Measurements from ENCODE around the gene WFDC5. TPM values are rescaled to one million over a fixed set of nuclear protein-coding genes. Genes with fewer than 3 reads are reported as not detected.

Gene WFDC5
- total RNA-seq, 4 donors from 2014 or later = not detected

DNA sequence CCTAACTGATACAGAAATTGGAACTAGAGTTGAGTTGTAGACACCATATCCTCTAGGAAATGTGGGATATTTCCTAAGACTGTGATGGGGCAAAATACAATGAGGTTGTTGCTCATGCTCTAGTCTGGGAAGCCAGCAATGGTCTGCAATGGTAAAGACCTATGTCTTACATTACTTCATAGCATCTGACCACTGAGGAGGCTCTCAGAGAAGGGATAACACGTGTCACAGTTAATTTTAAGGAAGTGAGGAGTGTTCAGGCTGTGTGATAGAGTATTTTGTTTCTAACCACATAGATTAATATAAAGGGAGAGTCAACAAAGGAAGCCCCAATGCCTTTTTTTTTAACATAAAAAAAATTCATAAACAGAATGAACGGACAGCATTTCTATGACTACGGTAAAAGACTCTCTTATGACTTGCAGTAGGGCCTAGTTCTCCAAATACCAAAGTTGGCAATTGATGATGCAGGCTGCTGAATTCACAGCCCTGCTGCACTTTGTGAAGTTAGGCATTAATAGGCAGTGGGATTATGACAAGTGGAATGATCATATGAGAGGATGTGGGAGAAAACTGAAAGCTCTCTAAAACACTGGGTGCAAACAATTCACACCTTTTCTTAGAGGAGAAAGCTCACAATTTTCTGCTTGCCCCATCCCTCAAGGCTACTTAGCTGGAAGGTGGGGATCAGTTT lies 27.7 kb downstream of the WFDC5 start:
- H3K4me3 ChIP-seq = no peak overlapping the region
- H3K9me3 ChIP-seq = peaks cover 0 to 3% (median 0%) of the 10 kb centered on the region in 4 donors
- TF ChIP-seq, protein P1, sequence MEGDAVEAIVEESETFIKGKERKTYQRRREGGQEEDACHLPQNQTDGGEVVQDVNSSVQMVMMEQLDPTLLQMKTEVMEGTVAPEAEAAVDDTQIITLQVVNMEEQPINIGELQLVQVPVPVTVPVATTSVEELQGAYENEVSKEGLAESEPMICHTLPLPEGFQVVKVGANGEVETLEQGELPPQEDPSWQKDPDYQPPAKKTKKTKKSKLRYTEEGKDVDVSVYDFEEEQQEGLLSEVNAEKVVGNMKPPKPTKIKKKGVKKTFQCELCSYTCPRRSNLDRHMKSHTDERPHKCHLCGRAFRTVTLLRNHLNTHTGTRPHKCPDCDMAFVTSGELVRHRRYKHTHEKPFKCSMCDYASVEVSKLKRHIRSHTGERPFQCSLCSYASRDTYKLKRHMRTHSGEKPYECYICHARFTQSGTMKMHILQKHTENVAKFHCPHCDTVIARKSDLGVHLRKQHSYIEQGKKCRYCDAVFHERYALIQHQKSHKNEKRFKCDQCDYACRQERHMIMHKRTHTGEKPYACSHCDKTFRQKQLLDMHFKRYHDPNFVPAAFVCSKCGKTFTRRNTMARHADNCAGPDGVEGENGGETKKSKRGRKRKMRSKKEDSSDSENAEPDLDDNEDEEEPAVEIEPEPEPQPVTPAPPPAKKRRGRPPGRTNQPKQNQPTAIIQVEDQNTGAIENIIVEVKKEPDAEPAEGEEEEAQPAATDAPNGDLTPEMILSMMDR (IDR thresholded peaks at IDR 0.05) = no peak
- no peak for TF ChIP-seq POLR2A (IDR thresholded peaks at IDR 0.05)
- H3K4me1 ChIP-seq = no peaks in the 10 kb centered on the region
- no peaks in the 10 kb centered on the region for H3K27me3 ChIP-seq
- H3K27ac ChIP-seq = no peak overlapping the region
- H3K36me3 ChIP-seq = peaks cover 0 to 3% (median 0%) of the 10 kb centered on the region in 3 donors
- DNase-seq = no peak

DNA sequence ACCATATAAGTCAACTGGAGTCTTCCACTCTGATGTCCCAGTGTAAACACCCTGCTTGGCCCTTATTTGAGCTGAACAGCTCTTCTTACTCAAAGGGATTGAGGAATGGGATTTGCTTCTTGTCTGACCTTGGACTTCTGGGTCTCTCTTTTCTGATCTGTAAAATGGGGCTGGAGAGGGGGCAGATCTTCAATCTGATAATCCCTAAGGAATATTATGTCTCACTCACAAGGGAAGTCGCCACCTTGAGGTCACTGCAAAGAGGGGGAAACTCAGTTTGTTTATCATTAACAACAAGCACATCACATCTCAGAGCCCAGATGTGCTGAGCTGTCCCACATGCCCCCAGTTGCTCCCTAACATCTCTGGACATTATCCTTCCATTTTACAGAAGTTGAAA lies 29.1 kb downstream of the WFDC5 start:
- Histone ChIP-seq H3K36me3 (peaks cover 0 to 17% (median 0%) of the 10 kb centered on the region in 3 donors), H3K27ac (no peak overlapping the region), H3K27me3 (no peaks in the 10 kb centered on the region), H3K4me3 (no peak overlapping the region), H3K4me1 (no peaks in the 10 kb centered on the region), H3K9me3 (peaks cover 0 to 7% (median 0%) of the 10 kb centered on the region in 4 donors)
- TF ChIP-seq POLR2A (IDR thresholded peaks at IDR 0.05) = no peak
- TF ChIP-seq, protein P1 (IDR thresholded peaks at IDR 0.05) = no peak
- DNase-seq = no peak

DNA sequence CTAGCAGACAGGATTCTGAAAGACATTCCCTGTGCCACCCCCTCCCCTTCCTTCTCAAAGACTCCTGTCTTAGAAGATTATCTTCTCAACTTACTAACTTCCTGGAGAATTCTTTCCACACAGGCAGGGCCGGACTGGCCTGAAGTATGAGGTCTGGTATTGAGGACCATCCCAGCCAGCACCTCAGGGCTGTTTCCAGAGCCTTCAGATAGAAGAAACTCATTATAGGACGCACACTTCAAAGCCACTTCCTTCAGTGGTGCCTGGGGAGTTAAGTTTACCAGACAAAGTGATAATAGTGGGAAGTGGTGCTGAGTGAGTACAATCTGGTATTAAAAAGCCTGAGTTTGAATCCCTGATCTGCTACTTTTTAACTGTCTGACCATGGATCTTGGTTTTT lies 29.7 kb downstream of the WFDC5 start:
- no peaks in the 10 kb centered on the region for H3K27me3 ChIP-seq
- peaks cover 0 to 22% (median 0%) of the 10 kb centered on the region in 3 donors for H3K36me3 ChIP-seq
- no peak overlapping the region for H3K27ac ChIP-seq
- DNase-seq = no peak
- no peaks in the 10 kb centered on the region for H3K4me1 ChIP-seq
- H3K4me3 ChIP-seq = no peak overlapping the region
- peaks cover 0 to 7% (median 0%) of the 10 kb centered on the region in 4 donors for H3K9me3 ChIP-seq
- TF ChIP-seq, protein P1 (IDR thresholded peaks at IDR 0.05) = no peak
- no peak for TF ChIP-seq POLR2A (IDR thresholded peaks at IDR 0.05)

DNA sequence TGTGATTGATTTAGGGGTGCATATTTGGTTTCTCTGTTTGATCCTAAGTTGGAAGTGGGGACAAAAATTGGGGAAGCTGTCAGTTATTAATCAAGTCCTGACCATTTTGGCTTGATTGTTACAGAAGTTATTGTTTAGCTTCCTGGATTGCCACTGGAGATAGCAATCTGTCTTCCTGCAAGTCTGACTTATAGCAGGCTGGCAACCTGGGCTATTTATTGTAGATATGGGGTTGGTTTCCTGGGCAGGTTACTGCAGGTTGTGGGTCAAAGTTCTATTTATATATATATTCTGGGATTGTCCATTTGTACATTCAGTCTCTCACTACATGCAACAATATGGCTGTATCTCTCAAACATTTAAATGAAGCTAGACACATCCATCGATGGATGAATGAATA lies 31.8 kb downstream of the WFDC5 start:
- Histone ChIP-seq H3K27me3 (no peaks in the 10 kb centered on the region), H3K9me3 (peaks cover 0 to 7% (median 0%) of the 10 kb centered on the region in 4 donors), H3K36me3 (peaks cover 0 to 34% (median 0%) of the 10 kb centered on the region in 3 donors), H3K4me3 (no peak overlapping the region), H3K27ac (no peak overlapping the region), H3K4me1 (no peaks in the 10 kb centered on the region)
- no peak for TF ChIP-seq POLR2A (IDR thresholded peaks at IDR 0.05)
- TF ChIP-seq, protein P1 (IDR thresholded peaks at IDR 0.05) = no peak
- DNase-seq = no peak

DNA sequence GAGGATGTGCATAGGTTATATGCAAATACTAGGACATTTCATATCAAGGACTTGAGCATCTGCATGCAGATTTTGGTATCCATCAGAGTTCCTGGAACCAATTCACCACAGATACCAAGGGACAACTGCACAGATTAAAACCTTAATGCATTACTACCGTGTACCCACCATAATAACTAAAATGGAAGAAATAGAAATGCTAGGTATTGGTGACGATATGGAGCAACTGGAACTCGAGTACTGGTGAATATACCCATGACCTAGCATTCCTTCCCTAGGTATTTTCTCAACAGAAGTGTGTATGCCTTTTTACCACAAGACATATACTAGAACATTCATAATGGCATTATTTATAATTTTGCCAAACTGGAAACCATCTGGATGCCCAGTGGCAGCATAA lies 32.5 kb downstream of the WFDC5 start:
- TF ChIP-seq, protein P1 (IDR thresholded peaks at IDR 0.05) = no peak
- no peak for TF ChIP-seq POLR2A (IDR thresholded peaks at IDR 0.05)

More for the DNA sequence above, 32.5 kb downstream of the WFDC5 start:
- H3K4me3 ChIP-seq = no peak overlapping the region
- H3K27me3 ChIP-seq = no peaks in the 10 kb centered on the region
- peaks cover 0 to 7% (median 0%) of the 10 kb centered on the region in 4 donors for H3K9me3 ChIP-seq
- no peak overlapping the region for H3K27ac ChIP-seq
- H3K36me3 ChIP-seq = peaks cover 0 to 40% (median 0%) of the 10 kb centered on the region in 3 donors
- no peaks in the 10 kb centered on the region for H3K4me1 ChIP-seq
- no peak for DNase-seq

Measured in Peyer's patch (tissue), 4 donors.